H9 (cell line): ENCODE data around the gene FBLL1. TPM values are rescaled to one million over a fixed set of nuclear protein-coding genes. Genes with fewer than 3 reads are reported as not detected.
A peak's percentile ranks its signal among the peaks of the same experiment; 100 is the strongest.

Experiments
- DNase-seq: peaks from one replicate; pipeline ENCODE4 v3.0.0-alpha.2; 2017
- H2AFZ ChIP-seq: one replicate; pipeline ENCODE4 v1.6.1; 2013; ENCODE audit warnings: mild to moderate bottlenecking, low read length, control low read depth, moderate library complexity
- H2AK5ac ChIP-seq: 2 replicates; pipeline ENCODE4 v1.6.1; 2013; ENCODE audit warnings: low read length, control low read depth, mixed read lengths; ENCODE audit not compliant: insufficient read length
- H2BK120ac ChIP-seq: one replicate; pipeline ENCODE4 v1.6.1; 2013; ENCODE audit warnings: low read depth, mild to moderate bottlenecking, low read length, control low read depth, inconsistent platforms; ENCODE audit not compliant: poor library complexity, severe bottlenecking
- H2BK12ac ChIP-seq: 2 replicates; pipeline ENCODE4 v1.6.1; 2013; ENCODE audit warnings: low read length, control low read depth, mixed read lengths, low read depth; ENCODE audit not compliant: insufficient read length
- H2BK15ac ChIP-seq: 2 replicates; pipeline ENCODE4 v1.6.1; 2013; ENCODE audit warnings: low read depth, low read length, control low read depth
- H2BK20ac ChIP-seq: one replicate; pipeline ENCODE4 v1.6.1; 2013; ENCODE audit warnings: low read depth, mild to moderate bottlenecking, low read length, control low read depth, inconsistent platforms; ENCODE audit not compliant: poor library complexity, severe bottlenecking
- H2BK5ac ChIP-seq: 2 replicates; pipeline ENCODE4 v1.6.1; 2013; ENCODE audit warnings: low read length, control low read depth, mixed read lengths; ENCODE audit not compliant: insufficient read length
- H3K14ac ChIP-seq: 2 replicates; pipeline ENCODE4 v1.6.1; 2013; ENCODE audit warnings: low read length, control low read depth; ENCODE audit not compliant: insufficient read depth
- H3K18ac ChIP-seq: 2 replicates; pipeline ENCODE4 v1.6.1; 2013; ENCODE audit warnings: low read depth, mild to moderate bottlenecking, mixed read lengths, low read length, control low read depth; ENCODE audit not compliant: insufficient read length
- H3K23ac ChIP-seq: 2 replicates; pipeline ENCODE4 v1.6.1; 2013; ENCODE audit warnings: low read length, control low read depth, mixed read lengths, low read depth; ENCODE audit not compliant: insufficient read length
- H3K23me2 ChIP-seq: 2 replicates; pipeline ENCODE4 v1.6.1; 2013; ENCODE audit warnings: low read depth, mild to moderate bottlenecking, mixed read lengths, low read length, control low read depth; ENCODE audit not compliant: insufficient read length, poor library complexity, severe bottlenecking
- H3K27ac ChIP-seq: 2 replicates; pipeline ENCODE4 v1.5.1; 2013; ENCODE audit warnings: low read length, control low read depth, mixed read lengths, low read depth; ENCODE audit not compliant: insufficient read length
- H3K27me3 ChIP-seq: 2 replicates; pipeline ENCODE4 v1.6.1; 2013; ENCODE audit warnings: low read length, control low read depth, inconsistent platforms; ENCODE audit not compliant: insufficient read depth
- H3K4ac ChIP-seq: 2 replicates; pipeline ENCODE4 v1.6.1; 2013; ENCODE audit warnings: low read depth, mild to moderate bottlenecking, control low read depth, inconsistent platforms, low read length, moderate library complexity
- H3K4me1 ChIP-seq: 2 replicates; pipeline ENCODE4 v1.6.1; 2013; ENCODE audit warnings: low read length, control low read depth, inconsistent platforms; ENCODE audit not compliant: insufficient read depth
- H3K4me2 ChIP-seq: 2 replicates; pipeline ENCODE4 v1.6.1; 2013; ENCODE audit warnings: low read length, control low read depth, mixed read lengths; ENCODE audit not compliant: insufficient read length, insufficient read depth
- H3K56ac ChIP-seq: 2 replicates; pipeline ENCODE4 v1.6.1; 2013; ENCODE audit warnings: low read depth, mild to moderate bottlenecking, mixed read lengths, low read length, control low read depth; ENCODE audit not compliant: insufficient read length
- H3K79me1 ChIP-seq: 2 replicates; pipeline ENCODE4 v1.6.1; 2013; ENCODE audit warnings: low read depth, mild to moderate bottlenecking, moderate library complexity, low read length, control low read depth, inconsistent platforms; ENCODE audit not compliant: insufficient read depth, poor library complexity, severe bottlenecking
- H3K79me2 ChIP-seq: 2 replicates; pipeline ENCODE4 v1.6.1; 2013; ENCODE audit warnings: low read length, control low read depth, inconsistent platforms; ENCODE audit not compliant: insufficient read depth
- H3K9ac ChIP-seq: 2 replicates; pipeline ENCODE4 v1.6.1; 2013; ENCODE audit warnings: low read length, control low read depth, mixed read lengths; ENCODE audit not compliant: insufficient read length; ENCODE audit errors: extremely low read depth
- H3K9me3 ChIP-seq: one replicate; pipeline ENCODE4 v1.6.1; 2013; ENCODE audit warnings: low read depth, low read length, inconsistent platforms; ENCODE audit not compliant: control insufficient read depth
- H3T11ph ChIP-seq: one replicate; pipeline ENCODE4 v1.6.1; 2013; ENCODE audit warnings: mild to moderate bottlenecking, low read length, control low read depth, inconsistent platforms
- H4K20me1 ChIP-seq: one replicate; pipeline ENCODE4 v1.6.1; 2013; ENCODE audit not compliant: control insufficient read depth, insufficient read length, insufficient read depth
- H4K5ac ChIP-seq: 2 replicates; pipeline ENCODE4 v1.6.1; 2013; ENCODE audit warnings: low read depth, mild to moderate bottlenecking, mixed read lengths, low read length, control low read depth; ENCODE audit not compliant: insufficient read length
- H4K8ac ChIP-seq: replicated peaks from 2 replicates; pipeline ENCODE4 v1.6.1; 2013; ENCODE audit warnings: low read length, control low read depth, mixed read lengths, low read depth; ENCODE audit not compliant: insufficient read length
- H4K91ac ChIP-seq: 2 replicates; pipeline ENCODE4 v1.6.1; 2013; ENCODE audit warnings: low read depth, mild to moderate bottlenecking, moderate library complexity, mixed read lengths, low read length, control low read depth; ENCODE audit not compliant: insufficient read length
- H3K27ac Mint-ChIP-seq, 3 experiments: 2 replicates in 2 of 3; 3 replicates in 1 of 3; pipeline ENCODE4 v1.8.0; 2020 to 2021; ENCODE audit warnings: mixed read lengths in 3 of 3, mild to moderate bottlenecking in 1 of 3, moderate library complexity in 1 of 3
- H3K27me3 Mint-ChIP-seq: 2 replicates; pipeline ENCODE4 v1.8.0; 2021; ENCODE audit warnings: low read depth, mild to moderate bottlenecking, moderate library complexity, mixed read lengths
- H3K36me3 Mint-ChIP-seq, 3 experiments: 2 replicates in 2 of 3; 3 replicates in 1 of 3; pipeline ENCODE4 v1.8.0; 2020 to 2021; ENCODE audit warnings: low read depth in 3 of 3, mixed read lengths in 3 of 3; ENCODE audit not compliant: insufficient read depth in 1 of 3
- H3K4me1 Mint-ChIP-seq, 2 experiments: 2 replicates each; pipeline ENCODE4 v1.8.0; 2020; ENCODE audit warnings: mixed read lengths in 2 of 2
- H3K4me3 Mint-ChIP-seq, 2 experiments: 2 replicates in 1 of 2; 3 replicates in 1 of 2; pipeline ENCODE4 v1.8.0; 2020 to 2021; ENCODE audit warnings: mild to moderate bottlenecking in 2 of 2, mixed read lengths in 2 of 2, moderate library complexity in 1 of 2
- H3K9me3 Mint-ChIP-seq, 2 experiments: 2 replicates in 1 of 2; 3 replicates in 1 of 2; pipeline ENCODE4 v1.8.0; 2020; ENCODE audit warnings: mild to moderate bottlenecking in 2 of 2, mixed read lengths in 2 of 2, moderate library complexity in 1 of 2
- WGBS: extraction: QIAGEN DNeasy Blood & Tissue Kit; methylation state at CpG from one replicate; pipeline ENCODE4 v1.1.7; 2013; ENCODE audit warnings: missing lambda C conversion rate, low lambda C conversion rate, mixed read lengths; ENCODE audit not compliant: insufficient read length; ENCODE audit errors: extremely low coverage; 5-methylcytosine and 5-hydroxymethylcytosine counted together
- microRNA-seq: library from miRNA; unstranded; fragments of <30 nt; microRNA quantifications from one replicate; pipeline ENCODE4, GENCODE V29; 2020; ENCODE audit warnings: borderline microRNAs expressed
- total RNA-seq: library from RNA; stranded (reverse); gene quantifications from 2 replicates; pipeline ENCODE4 v1.2.1, GENCODE V29; 2021
- TF ChIP-seq, protein P1 (sequence below): fragments of 200-600 bp; sonication (generic); conservative IDR thresholded peaks from 3 replicates; pipeline ENCODE4 v1.8.0; 2021; ENCODE audit warnings: antibody characterized with exemption, mild to moderate bottlenecking

The FBLL1 gene
- total RNA-seq, 1 experiment from 2014 or later: 3.6 TPM

DNA sequence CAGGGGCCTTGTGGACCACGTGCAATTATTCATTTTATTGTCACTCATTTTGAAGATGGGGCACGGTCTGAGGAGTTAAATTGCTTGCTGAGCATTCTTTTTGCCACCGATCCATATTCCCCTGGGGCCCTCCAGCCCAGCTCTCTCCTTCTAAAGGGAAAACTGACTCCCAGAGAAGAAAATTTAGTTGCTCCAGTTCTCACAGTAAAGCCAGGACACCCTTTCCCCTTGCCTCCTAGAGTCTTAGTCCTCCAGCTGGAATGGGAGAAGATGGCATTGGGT is 51.1 kb downstream of the FBLL1 start:
- peaks cover 10% of the 10 kb centered on the region for H3K23me2 ChIP-seq
- H3K18ac ChIP-seq: no peak overlapping the region
- H2BK20ac ChIP-seq: no peak overlapping the region
- H3K14ac ChIP-seq: no peak overlapping the region
- no peak overlapping the region for H3T11ph ChIP-seq
- Mint-ChIP-seq H3K27ac (peak overlapping the region; percentile 99 to 100 (median 100)), H3K4me1 (peaks cover 30 to 33% of the 10 kb centered on the region in 2 experiments), H3K9me3 (peaks cover 0 to 1% of the 10 kb centered on the region in 2 experiments; a peak in 1 of 5 replicates), H3K36me3 (peaks cover 5 to 7% (median 7%) of the 10 kb centered on the region in 3 experiments), H3K27me3 (peaks cover 5% of the 10 kb centered on the region), H3K4me3 (peak overlapping the region; percentile 77 to 83)
- no peak overlapping the region for H4K8ac ChIP-seq
- no peaks in the 10 kb centered on the region for H4K20me1 ChIP-seq
- H3K27me3 ChIP-seq: no peaks in the 10 kb centered on the region
- H2BK15ac ChIP-seq: no peak overlapping the region
- no peak overlapping the region for H4K5ac ChIP-seq
- peak overlapping the region; percentile 33 for H3K9ac ChIP-seq
- TF ChIP-seq, protein P1, sequence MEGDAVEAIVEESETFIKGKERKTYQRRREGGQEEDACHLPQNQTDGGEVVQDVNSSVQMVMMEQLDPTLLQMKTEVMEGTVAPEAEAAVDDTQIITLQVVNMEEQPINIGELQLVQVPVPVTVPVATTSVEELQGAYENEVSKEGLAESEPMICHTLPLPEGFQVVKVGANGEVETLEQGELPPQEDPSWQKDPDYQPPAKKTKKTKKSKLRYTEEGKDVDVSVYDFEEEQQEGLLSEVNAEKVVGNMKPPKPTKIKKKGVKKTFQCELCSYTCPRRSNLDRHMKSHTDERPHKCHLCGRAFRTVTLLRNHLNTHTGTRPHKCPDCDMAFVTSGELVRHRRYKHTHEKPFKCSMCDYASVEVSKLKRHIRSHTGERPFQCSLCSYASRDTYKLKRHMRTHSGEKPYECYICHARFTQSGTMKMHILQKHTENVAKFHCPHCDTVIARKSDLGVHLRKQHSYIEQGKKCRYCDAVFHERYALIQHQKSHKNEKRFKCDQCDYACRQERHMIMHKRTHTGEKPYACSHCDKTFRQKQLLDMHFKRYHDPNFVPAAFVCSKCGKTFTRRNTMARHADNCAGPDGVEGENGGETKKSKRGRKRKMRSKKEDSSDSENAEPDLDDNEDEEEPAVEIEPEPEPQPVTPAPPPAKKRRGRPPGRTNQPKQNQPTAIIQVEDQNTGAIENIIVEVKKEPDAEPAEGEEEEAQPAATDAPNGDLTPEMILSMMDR: no peak
- peak overlapping the region; percentile 96 for H2BK12ac ChIP-seq
- no peak overlapping the region for H2BK120ac ChIP-seq
- no CpG with 5 or more reads among the region's 3 CpGs for WGBS
- peak overlapping the region; percentile 39 for H2BK5ac ChIP-seq
- peak overlapping the region; percentile 92 for H2AK5ac ChIP-seq
- no peak overlapping the region for H3K4ac ChIP-seq
- H3K4me2 ChIP-seq: peak overlapping the region; percentile 53
- no peak overlapping the region for H3K56ac ChIP-seq
- H3K79me1 ChIP-seq: peaks cover 5% of the 10 kb centered on the region
- H2AFZ ChIP-seq: no peak overlapping the region
- H3K4me1 ChIP-seq: peaks cover 4% of the 10 kb centered on the region; the same call in 1 of the 2 replicates
- no peak overlapping the region for H3K23ac ChIP-seq
- peaks cover 35% of the 10 kb centered on the region; the same call in 1 of the 2 replicates for H3K79me2 ChIP-seq
- H4K91ac ChIP-seq: no peak overlapping the region
- H3K9me3 ChIP-seq: no peaks in the 10 kb centered on the region
- H3K27ac ChIP-seq: peak overlapping the region; percentile 50
- no peak for DNase-seq

Small RNA genes within 50 kb of the gene (microRNA-seq; reads per million reads assigned to microRNA genes)
- gene MIR103A1 (not detected), gene MIR103B1 (not detected)

Other genes starting within 250 kb of the FBLL1 start
- 28.2 and 30.7 TPM in 2 replicates for gene WWC1, start 237.7 kb upstream of the FBLL1 start, total RNA-seq
- gene RARS1, start 42.8 kb upstream of the FBLL1 start, total RNA-seq: 97.5 and 108 TPM in 2 replicates
- gene PANK3, start 50.1 kb downstream of the FBLL1 start, total RNA-seq: 79.4 and 82.6 TPM in 2 replicates